B cell (primary cell): ENCODE data around the gene APBA2.

ENCODE experiments used
- CTCF ChIP-seq: fragments of 200-600 bp; IDR thresholded peaks from one replicate; pipeline ENCODE4 v1.8.0; 2022; ENCODE audit warnings: antibody characterized with exemption, mild to moderate bottlenecking
- EZH2 ChIP-seq: IDR thresholded peaks from 2 replicates; pipeline ENCODE4 v1.6.1; 2012; ENCODE audit warnings: borderline replicate concordance, low read depth, mild to moderate bottlenecking, moderate library complexity, low read length; ENCODE audit not compliant: insufficient read depth, poor library complexity, severe bottlenecking

GRCh38 chr15:28888302-28888894 is 2.6 kb downstream of the APBA2 start:
- TF ChIP-seq CTCF (no peak), EZH2 (no peak)
